Articular chondrocyte of knee joint (primary cell): ENCODE measurements around the gene ATIC. TPM values are rescaled to one million over a fixed set of nuclear protein-coding genes. Genes with fewer than 3 reads are reported as not detected.

Source experiments
- total RNA-seq: library from RNA; depleted of rRNA; stranded (reverse); fragments of >200 nt; gene quantifications from 2 replicates; pipeline ENCODE4 v1.2.3, GENCODE V29; 2012

The ATIC gene
- 13.3 and 18.8 TPM in 2 replicates for total RNA-seq

GRCh38 chr2:215311625-215312396, at the start of gene ATIC:
ATIC (plus strand) TSS chr2:215312059; CDS start chr2:215312143, 84 bp downstream.

Other genes with a start within 250 kb of the ATIC start
- gene ABCA12, start 173.4 kb upstream of the ATIC start, total RNA-seq, result under 0.01 and 0.11 TPM in 2 replicates
- 3,432 and 5,356 TPM in 2 replicates for gene FN1, start 124.0 kb downstream of the ATIC start, total RNA-seq